HepG2 (cell line): ENCODE data around the gene BCAM.
"Not testable (repeated sequence)": the region's sequence is repeated elsewhere in the genome, so short reads cannot be mapped to it uniquely, and the experiment has no call there.

Experiments used
- CCAR2 ChIP-seq: fragments of 200-400 bp; formaldehyde crosslinking; optimal IDR thresholded peaks from 2 replicates; pipeline ENCODE3; 2018; ENCODE audit warnings: low read depth, mild to moderate bottlenecking, low read length, moderate library complexity
- CTCF ChIP-seq: sonication (generic); formaldehyde crosslinking; IDR thresholded peaks from 2 replicates; pipeline ENCODE4 v1.5.0; 2020; ENCODE audit warnings: mild to moderate bottlenecking, missing genetic modification reagents, moderate library complexity
- EZH2 ChIP-seq: conservative IDR thresholded peaks from 2 replicates; pipeline ENCODE4 v1.6.1; 2012; ENCODE audit warnings: mild to moderate bottlenecking, low read depth, low read length, moderate library complexity
- NFATC3 ChIP-seq: sonication (generic); formaldehyde crosslinking; IDR thresholded peaks from 2 replicates; pipeline ENCODE4 v1.5.1; 2020; ENCODE audit warnings: mild to moderate bottlenecking, missing genetic modification reagents
- POLR2A ChIP-seq, 2 experiments: IDR thresholded peaks; 2 replicates each; pipeline ENCODE4 v1.6.1; 2011; ENCODE audit warnings: low read depth in 2 of 2, low read length in 2 of 2, mild to moderate bottlenecking in 1 of 2, moderate library complexity in 1 of 2; ENCODE audit not compliant: insufficient read depth in 1 of 2
- POLR2G ChIP-seq: fragments of 200-400 bp; formaldehyde crosslinking; IDR thresholded peaks from 2 replicates; pipeline ENCODE4 v1.6.1; 2018; ENCODE audit warnings: mild to moderate bottlenecking, low read depth, low read length, moderate library complexity
- SMAD3 ChIP-seq: sonication (generic); formaldehyde crosslinking; IDR thresholded peaks from 2 replicates; pipeline ENCODE4 v1.4.0; 2020; ENCODE audit warnings: missing genetic modification reagents
- ZBTB1 ChIP-seq: sonication (generic); formaldehyde crosslinking; IDR thresholded peaks from 2 replicates; pipeline ENCODE4 v1.4.0; 2020; ENCODE audit warnings: missing genetic modification reagents, borderline replicate concordance
- ZKSCAN1 ChIP-seq: fragments of 150-350 bp; IDR thresholded peaks from 2 replicates; pipeline ENCODE4 v1.6.1; 2014; ENCODE audit warnings: low read length
- ZNF556 ChIP-seq: sonication (generic); formaldehyde crosslinking; IDR thresholded peaks from 2 replicates; pipeline ENCODE4 v1.4.0; 2020; ENCODE audit warnings: mild to moderate bottlenecking, missing genetic modification reagents, borderline replicate concordance
- ZNF839 ChIP-seq: sonication (generic); formaldehyde crosslinking; IDR thresholded peaks from 2 replicates; pipeline ENCODE4 v1.4.0; 2020; ENCODE audit warnings: missing genetic modification reagents, mild to moderate bottlenecking, borderline replicate concordance

- not testable (repeated sequence) for TF ChIP-seq ZBTB1 (CRISPR knock-in tag); ZNF556 (CRISPR knock-in tag); CCAR2; POLR2A (IDR thresholded peaks at IDR 0.05; ENCODE audit: insufficient read depth in 1 of 2, low read depth in 2 of 2, low read length in 2 of 2); POLR2G; EZH2; CTCF (CRISPR knock-in tag); ZKSCAN1; NFATC3; SMAD3; ZNF839 (CRISPR knock-in tag)
Measured at GRCh38 chr19:44781694-44782093, 27.2 kb upstream of the BCAM start.
